Coronary artery (tissue), 2 donors: Measurements from ENCODE around the gene TMA7.
A peak's percentile ranks its signal among the peaks of the same experiment; 100 is the strongest.

Experiments used
- DNase-seq: peaks from one replicate; pipeline ENCODE4 v3.0.0-alpha.2; 2017; ENCODE audit warnings: low spot score
- H3K27ac ChIP-seq, 2 donors: fragments of 200-600 bp; sonication (generic); one replicate each; pipeline ENCODE4 v1.5.1; 2016 to 2019
- H3K4me3 ChIP-seq: fragments of 200-600 bp; sonication (generic); 2 replicates; pipeline ENCODE4 v1.5.1; 2016; ENCODE audit warnings: mild to moderate bottlenecking, moderate library complexity
- CTCF ChIP-seq: fragments of 200-600 bp; sonication (generic); IDR thresholded peaks from one replicate; pipeline ENCODE4 v1.5.1; 2019; ENCODE audit warnings: antibody characterized with exemption

TMA7 gene

DNA sequence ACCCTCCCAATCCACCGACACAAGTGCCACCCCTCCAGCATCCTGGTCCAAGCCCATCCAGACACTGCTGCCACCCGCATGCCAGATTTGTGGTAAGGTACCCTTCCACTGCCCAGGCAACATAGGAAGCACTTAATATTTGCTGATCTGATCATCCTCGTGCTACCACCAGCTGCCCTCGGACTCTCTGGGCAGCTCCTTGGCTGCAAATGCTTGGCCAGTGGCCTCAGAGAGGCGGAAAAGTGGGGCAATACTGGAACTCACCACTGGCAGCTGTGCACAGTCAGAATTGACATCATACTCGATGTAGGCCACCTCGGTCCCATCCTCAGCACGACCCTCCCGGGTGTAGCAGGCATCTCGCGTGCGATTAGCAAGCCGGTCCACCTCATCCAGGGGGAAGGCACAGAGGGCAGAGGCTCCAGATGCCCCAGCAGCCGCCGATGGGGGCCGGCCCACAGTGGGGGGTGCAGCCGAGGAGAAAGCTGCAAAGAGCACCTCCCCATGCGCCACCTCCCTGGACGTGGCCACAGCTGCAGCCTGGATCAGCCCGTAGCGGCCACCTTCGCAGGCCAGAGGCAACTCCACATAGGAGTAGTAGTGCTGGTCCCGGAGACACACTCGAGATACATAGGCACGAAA lies 16.7 kb upstream of the TMA7 start:
- TF ChIP-seq CTCF: no peak
- Histone ChIP-seq H3K4me3 (peak overlapping the region; percentile 35), H3K27ac (peak overlapping the region; percentile 1 to 99)
- DNase-seq: no peak

DNA sequence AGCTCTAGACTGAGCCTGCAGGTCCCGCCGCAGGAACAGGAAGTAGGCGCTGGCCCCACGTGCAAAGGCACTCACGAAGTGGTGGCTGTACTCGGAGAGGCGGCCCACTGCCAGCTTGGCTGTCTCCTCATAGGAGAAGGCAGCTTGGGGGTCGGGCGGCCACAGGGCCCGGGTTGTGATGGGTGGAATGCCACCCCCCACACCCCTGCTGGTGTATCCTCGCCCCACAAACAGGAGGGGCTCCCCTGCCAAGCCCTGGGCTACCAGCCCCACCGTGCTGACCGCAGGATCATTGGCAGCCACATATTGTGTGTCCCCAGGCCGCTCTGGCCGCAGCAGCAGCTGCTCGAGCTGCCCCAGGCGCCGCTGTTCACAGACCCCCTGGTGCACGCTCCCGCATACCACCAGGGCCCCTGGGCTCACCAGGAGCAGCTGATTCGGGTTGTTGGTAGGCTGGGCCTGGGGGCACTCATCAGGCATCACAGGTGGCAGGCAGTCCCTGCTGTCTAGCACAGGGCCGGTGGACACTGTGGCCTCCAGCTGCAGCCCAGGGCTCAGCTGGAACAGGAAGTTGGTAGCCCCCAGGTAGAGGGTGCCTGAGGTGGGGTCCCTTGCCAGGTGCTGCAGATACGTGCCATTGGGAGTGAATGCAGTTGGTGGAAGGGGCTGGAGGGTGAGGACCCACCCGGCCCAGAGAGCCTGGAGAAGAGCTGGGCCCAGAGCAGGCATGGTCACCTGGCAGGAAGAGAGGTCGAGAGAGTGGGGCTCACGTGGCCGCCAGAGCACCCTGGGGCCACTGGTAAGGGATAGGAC lies 16.0 kb upstream of the TMA7 start:
- TF ChIP-seq CTCF: no peak
- DNase-seq: no peak
- peak overlapping the region; percentile 35 for H3K4me3 ChIP-seq
- H3K27ac ChIP-seq: peak overlapping the region; percentile 97 to 99

DNA sequence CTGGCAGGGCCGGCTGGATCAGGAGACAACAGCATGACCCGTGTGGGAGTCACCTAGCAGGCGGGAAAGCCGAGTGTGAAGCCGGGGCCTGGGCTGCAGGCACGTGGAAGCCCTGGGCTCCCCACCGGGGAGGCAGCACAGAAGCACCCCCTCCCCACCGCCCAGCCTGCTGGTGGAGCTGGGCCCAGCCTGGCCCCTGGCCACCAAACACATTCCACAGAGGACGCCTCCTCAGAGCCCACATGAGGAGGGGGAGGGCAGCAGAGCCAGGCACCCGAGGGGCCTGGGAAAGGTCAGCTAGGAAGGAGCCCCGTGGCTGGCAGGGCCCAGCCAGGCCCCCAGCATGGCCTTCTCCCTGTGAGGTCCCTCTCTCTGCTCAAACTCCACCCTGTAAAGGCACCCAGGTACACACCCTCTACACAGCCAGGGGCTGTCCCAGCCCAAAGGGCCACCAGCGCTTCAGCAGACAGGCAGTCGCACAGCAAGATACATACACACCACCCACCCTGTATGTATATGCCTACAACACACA lies 14.7 kb upstream of the TMA7 start:
- peak overlapping the region; percentile 97 for H3K4me3 ChIP-seq
- DNase-seq: no peak
- H3K27ac ChIP-seq: peak overlapping the region; percentile 97 to 99
- TF ChIP-seq CTCF: no peak

DNA sequence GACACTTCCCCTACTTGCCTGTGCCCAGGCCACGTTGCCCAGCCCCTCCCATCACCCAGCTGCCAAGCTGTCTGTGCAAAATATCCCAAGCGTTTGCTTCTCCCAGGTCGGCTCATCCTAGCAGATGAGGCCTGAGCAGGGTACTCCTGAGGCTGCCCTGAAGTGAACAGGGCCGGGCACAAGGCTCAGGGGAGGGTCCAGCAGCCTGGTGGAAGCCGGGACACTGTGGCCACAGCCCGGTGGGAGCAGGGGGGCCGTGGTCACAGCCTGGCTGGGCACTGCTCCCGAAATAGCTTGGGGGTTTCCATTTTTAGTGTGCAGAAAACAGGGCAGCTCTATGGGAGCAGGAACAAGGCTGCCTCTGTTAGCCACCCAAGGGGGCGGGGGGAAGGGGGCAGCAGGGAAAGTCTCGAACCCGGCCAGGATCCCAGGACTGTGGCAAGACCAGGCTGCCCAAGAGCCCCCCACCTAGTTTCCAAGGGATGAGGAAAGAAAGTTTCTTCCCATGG lies 13.6 kb upstream of the TMA7 start:
- no peak for DNase-seq
- no peak for TF ChIP-seq CTCF
- peak overlapping the region; percentile 97 to 99 for H3K27ac ChIP-seq
- peak overlapping the region; percentile 97 for H3K4me3 ChIP-seq

GRCh38 chr3:48426944-48427629 lies 13.0 kb upstream of the TMA7 start:
- Histone ChIP-seq H3K4me3 (peak overlapping the region; percentile 97), H3K27ac (peak overlapping the region; percentile 97 to 99)
- no peak for TF ChIP-seq CTCF
- DNase-seq: no peak

- DNase-seq: no peak
- Histone ChIP-seq H3K27ac (peak overlapping the region; percentile 97 to 99), H3K4me3 (peak overlapping the region; percentile 97)
- TF ChIP-seq CTCF: no peak
Observed at GRCh38 chr3:48427630-48427962, 12.5 kb upstream of the TMA7 start.
